GM12892 (cell line): ENCODE results near the gene MED31.

Experiments used
- POLR2A ChIP-seq: IDR thresholded peaks from 2 replicates; pipeline ENCODE4 v1.6.1; 2011; ENCODE audit warnings: low read depth, low read length, control low read depth
- POLR2AphosphoS5 ChIP-seq: IDR thresholded peaks from 2 replicates; pipeline ENCODE4 v1.6.1; 2011; ENCODE audit warnings: low read depth, low read length, control low read depth
- TAF1 ChIP-seq: IDR thresholded peaks from 2 replicates; pipeline ENCODE4 v1.6.1; 2011; ENCODE audit warnings: low read depth, mild to moderate bottlenecking, control low read depth, low read length, borderline replicate concordance

GRCh38 chr17:6681176-6681575 is 29.8 kb upstream of the MED31 start:
- TF ChIP-seq POLR2A (no peak), TAF1 (no peak), POLR2AphosphoS5 (no peak)
